SK-N-MC (cell line): ENCODE measurements around the gene S100A14.

Experiments used
- EZH2 ChIP-seq: fragments of 200-600 bp; sonication (generic); IDR thresholded peaks from one replicate; pipeline ENCODE4 v1.6.1; 2017; ENCODE audit warnings: antibody characterized with exemption
- POLR2AphosphoS5 ChIP-seq: IDR thresholded peaks from 2 replicates; pipeline ENCODE4 v1.6.1; 2012; ENCODE audit warnings: mild to moderate bottlenecking, low read depth, low read length, borderline replicate concordance

- TF ChIP-seq EZH2 (no peak), POLR2AphosphoS5 (no peak)
Measured at GRCh38 chr1:153655333-153655732, 39.2 kb upstream of the S100A14 start.
